ENCODE results near the gene TMA7B.
"Not testable (repeated sequence)": the region's sequence is repeated elsewhere in the genome, so short reads cannot be mapped to it uniquely, and the experiment has no call there.

DNA sequence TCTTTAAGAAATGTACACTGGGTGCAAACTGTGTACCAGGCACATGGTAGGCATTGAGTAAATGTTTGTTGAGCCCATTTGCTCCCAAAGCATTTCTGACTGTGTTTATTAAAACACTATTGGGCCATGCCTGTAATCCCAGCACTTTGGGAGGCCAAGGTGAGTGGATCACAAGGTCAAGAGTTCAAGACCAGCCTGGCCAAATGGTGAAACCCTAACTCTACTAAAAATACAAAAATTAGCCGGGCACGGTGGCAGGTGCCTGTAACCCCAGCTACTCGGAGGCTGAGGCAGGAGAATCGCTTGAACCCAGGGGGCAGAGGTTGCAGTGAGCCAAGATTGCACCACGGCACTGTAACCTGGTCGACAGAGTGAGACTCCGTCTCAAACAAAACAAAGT, 32.7 kb downstream of the TMA7B start:
- TF ChIP-seq CTCF (IDR thresholded peaks at IDR 0.05; ENCODE audit: low read depth, low read length, poor library complexity, severe bottlenecking); EZH2phosphoT487 (IDR thresholded peaks at IDR 0.05; ENCODE audit: borderline replicate concordance, low read length): not testable (repeated sequence)
